ENCODE data around the gene CCER1. TPM values are rescaled to one million over a fixed set of nuclear protein-coding genes. Genes with fewer than 3 reads are reported as not detected.

CCER1 gene
- total and polyA plus RNA-seq, 2 experiments from 2014 or later = not detected

DNA sequence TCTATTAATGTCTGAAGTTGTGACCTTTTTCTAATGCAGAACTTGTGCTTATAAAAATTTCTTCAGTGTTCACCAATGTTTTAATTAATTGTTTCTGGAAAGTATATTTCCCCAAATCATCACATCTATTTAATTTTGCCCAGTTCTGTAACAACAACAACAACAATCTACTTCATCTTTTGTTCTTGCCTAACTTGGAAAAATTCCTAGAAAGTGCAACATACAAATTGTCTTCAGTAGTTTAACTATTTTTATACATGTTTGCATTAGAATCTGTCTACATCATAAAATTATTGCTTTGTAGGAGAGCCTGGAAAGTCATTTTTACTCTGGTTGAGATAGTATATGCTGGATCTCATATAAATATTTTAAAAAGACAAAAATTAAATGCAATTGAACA is 38.5 kb downstream of the CCER1 start (continued):
- TF ChIP-seq POLR2AphosphoS5 (IDR thresholded peaks at IDR 0.05; ENCODE audit: low read depth) = no peak
- TF ChIP-seq, protein P1, sequence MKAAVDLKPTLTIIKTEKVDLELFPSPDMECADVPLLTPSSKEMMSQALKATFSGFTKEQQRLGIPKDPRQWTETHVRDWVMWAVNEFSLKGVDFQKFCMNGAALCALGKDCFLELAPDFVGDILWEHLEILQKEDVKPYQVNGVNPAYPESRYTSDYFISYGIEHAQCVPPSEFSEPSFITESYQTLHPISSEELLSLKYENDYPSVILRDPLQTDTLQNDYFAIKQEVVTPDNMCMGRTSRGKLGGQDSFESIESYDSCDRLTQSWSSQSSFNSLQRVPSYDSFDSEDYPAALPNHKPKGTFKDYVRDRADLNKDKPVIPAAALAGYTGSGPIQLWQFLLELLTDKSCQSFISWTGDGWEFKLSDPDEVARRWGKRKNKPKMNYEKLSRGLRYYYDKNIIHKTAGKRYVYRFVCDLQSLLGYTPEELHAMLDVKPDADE (IDR thresholded peaks at IDR 0.05) = no peak

DNA sequence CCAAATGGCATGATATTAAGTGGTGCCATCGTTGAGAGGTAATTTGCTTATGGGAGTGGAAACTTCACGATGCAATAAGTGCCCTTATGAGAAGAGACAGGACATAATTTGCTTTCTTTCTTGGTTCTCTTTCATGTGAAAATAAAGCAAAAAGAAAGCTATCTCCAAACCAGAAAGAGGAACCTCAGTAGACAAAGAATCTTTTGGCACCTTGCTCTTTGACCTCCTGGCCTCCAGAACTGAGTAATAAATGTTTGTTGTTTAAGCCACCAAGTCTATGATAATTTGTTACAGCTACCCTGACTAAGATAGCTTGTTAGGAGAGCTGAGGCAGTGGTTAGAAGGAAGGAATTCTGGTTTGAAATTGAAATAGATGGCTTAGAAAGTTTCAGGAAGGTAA is 39.6 kb downstream of the CCER1 start:
- H3K4me1 ChIP-seq (ENCODE audit: insufficient read depth) = peaks cover 5% of the 10 kb centered on the region; the same call in 1 of the 2 replicates
- H3K9me3 Mint-ChIP-seq = no peaks in the 10 kb centered on the region; the same call in 2 of the 3 replicates
- peaks cover 6% of the 10 kb centered on the region; the same call in 2 of the 3 replicates for H3K4me1 Mint-ChIP-seq
- H3K36me3 Mint-ChIP-seq (ENCODE audit: low read depth) = peaks cover 4% of the 10 kb centered on the region; the same call in 1 of the 3 replicates
- H3K27ac ChIP-seq (ENCODE audit: low read depth) = no peak overlapping the region
- H3K4me3 Mint-ChIP-seq = no peak overlapping the region
- TF ChIP-seq, protein P2, sequence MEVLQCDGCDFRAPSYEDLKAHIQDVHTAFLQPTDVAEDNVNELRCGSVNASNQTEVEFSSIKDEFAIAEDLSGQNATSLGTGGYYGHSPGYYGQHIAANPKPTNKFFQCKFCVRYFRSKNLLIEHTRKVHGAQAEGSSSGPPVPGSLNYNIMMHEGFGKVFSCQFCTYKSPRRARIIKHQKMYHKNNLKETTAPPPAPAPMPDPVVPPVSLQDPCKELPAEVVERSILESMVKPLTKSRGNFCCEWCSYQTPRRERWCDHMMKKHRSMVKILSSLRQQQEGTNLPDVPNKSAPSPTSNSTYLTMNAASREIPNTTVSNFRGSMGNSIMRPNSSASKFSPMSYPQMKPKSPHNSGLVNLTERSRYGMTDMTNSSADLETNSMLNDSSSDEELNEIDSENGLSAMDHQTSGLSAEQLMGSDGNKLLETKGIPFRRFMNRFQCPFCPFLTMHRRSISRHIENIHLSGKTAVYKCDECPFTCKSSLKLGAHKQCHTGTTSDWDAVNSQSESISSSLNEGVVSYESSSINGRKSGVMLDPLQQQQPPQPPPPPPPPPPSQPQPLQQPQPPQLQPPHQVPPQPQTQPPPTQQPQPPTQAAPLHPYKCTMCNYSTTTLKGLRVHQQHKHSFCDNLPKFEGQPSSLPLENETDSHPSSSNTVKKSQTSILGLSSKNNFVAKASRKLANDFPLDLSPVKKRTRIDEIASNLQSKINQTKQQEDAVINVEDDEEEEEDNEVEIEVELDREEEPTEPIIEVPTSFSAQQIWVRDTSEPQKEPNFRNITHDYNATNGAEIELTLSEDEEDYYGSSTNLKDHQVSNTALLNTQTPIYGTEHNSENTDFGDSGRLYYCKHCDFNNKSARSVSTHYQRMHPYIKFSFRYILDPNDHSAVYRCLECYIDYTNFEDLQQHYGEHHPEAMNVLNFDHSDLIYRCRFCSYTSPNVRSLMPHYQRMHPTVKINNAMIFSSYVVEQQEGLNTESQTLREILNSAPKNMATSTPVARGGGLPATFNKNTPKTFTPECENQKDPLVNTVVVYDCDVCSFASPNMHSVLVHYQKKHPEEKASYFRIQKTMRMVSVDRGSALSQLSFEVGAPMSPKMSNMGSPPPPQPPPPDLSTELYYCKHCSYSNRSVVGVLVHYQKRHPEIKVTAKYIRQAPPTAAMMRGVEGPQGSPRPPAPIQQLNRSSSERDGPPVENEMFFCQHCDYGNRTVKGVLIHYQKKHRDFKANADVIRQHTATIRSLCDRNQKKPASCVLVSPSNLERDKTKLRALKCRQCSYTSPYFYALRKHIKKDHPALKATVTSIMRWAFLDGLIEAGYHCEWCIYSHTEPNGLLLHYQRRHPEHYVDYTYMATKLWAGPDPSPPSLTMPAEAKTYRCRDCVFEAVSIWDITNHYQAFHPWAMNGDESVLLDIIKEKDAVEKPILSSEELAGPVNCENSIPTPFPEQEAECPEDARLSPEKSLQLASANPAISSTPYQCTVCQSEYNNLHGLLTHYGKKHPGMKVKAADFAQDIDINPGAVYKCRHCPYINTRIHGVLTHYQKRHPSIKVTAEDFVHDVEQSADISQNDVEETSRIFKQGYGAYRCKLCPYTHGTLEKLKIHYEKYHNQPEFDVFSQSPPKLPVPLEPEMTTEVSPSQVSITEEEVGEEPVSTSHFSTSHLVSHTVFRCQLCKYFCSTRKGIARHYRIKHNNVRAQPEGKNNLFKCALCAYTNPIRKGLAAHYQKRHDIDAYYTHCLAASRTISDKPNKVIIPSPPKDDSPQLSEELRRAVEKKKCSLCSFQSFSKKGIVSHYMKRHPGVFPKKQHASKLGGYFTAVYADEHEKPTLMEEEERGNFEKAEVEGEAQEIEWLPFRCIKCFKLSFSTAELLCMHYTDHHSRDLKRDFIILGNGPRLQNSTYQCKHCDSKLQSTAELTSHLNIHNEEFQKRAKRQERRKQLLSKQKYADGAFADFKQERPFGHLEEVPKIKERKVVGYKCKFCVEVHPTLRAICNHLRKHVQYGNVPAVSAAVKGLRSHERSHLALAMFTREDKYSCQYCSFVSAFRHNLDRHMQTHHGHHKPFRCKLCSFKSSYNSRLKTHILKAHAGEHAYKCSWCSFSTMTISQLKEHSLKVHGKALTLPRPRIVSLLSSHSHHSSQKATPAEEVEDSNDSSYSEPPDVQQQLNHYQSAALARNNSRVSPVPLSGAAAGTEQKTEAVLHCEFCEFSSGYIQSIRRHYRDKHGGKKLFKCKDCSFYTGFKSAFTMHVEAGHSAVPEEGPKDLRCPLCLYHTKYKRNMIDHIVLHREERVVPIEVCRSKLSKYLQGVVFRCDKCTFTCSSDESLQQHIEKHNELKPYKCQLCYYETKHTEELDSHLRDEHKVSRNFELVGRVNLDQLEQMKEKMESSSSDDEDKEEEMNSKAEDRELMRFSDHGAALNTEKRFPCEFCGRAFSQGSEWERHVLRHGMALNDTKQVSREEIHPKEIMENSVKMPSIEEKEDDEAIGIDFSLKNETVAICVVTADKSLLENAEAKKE (CRISPR knock-in tag; IDR thresholded peaks at IDR 0.05) = no peak
- TF ChIP-seq POLR2AphosphoS5 (IDR thresholded peaks at IDR 0.05; ENCODE audit: low read depth) = no peak
- TF ChIP-seq, protein P1 (IDR thresholded peaks at IDR 0.05) = no peak
- TF ChIP-seq EZH2phosphoT487 (IDR thresholded peaks at IDR 0.05; ENCODE audit: unreplicated experiment) = no peak
- TF ChIP-seq CREB1 (CRISPR knock-in tag; IDR thresholded peaks at IDR 0.05; ENCODE audit: low read depth) = no peak
- TF ChIP-seq ZNF331 (CRISPR knock-in tag; IDR thresholded peaks at IDR 0.05; ENCODE audit: low read depth) = no peak
- TF ChIP-seq, protein P3, sequence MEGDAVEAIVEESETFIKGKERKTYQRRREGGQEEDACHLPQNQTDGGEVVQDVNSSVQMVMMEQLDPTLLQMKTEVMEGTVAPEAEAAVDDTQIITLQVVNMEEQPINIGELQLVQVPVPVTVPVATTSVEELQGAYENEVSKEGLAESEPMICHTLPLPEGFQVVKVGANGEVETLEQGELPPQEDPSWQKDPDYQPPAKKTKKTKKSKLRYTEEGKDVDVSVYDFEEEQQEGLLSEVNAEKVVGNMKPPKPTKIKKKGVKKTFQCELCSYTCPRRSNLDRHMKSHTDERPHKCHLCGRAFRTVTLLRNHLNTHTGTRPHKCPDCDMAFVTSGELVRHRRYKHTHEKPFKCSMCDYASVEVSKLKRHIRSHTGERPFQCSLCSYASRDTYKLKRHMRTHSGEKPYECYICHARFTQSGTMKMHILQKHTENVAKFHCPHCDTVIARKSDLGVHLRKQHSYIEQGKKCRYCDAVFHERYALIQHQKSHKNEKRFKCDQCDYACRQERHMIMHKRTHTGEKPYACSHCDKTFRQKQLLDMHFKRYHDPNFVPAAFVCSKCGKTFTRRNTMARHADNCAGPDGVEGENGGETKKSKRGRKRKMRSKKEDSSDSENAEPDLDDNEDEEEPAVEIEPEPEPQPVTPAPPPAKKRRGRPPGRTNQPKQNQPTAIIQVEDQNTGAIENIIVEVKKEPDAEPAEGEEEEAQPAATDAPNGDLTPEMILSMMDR (conservative IDR thresholded peaks at IDR 0.05; ENCODE audit: low read depth in 2 of 2) = no peak
- TF ChIP-seq STAT1 (IDR thresholded peaks at IDR 0.05; ENCODE audit: unreplicated experiment) = no peak
- TF ChIP-seq EZH2 (IDR thresholded peaks at IDR 0.05; ENCODE audit: low read depth, unreplicated experiment) = no peak
- TF ChIP-seq NANOG (IDR thresholded peaks at IDR 0.05; ENCODE audit: borderline replicate concordance) = no peak
- no peak for TF ChIP-seq ZNF114 (CRISPR knock-in tag; IDR thresholded peaks at IDR 0.05)
- H2AFZ ChIP-seq = no peak overlapping the region
- DNase-seq (ENCODE audit: low spot score) = no peak
- no peaks in the 10 kb centered on the region for H3K27me3 Mint-ChIP-seq (ENCODE audit: insufficient read depth, low read depth, poor library complexity)
- H3K4me2 ChIP-seq = no peak overlapping the region
- ATAC-seq = no peak
- H3F3A ChIP-seq (replicated peaks; ENCODE audit: low read depth) = no peaks in the 10 kb centered on the region
- no peaks in the 10 kb centered on the region for H3K27me3 ChIP-seq (ENCODE audit: insufficient read depth)
- no peak overlapping the region for H3K4me3 ChIP-seq
- H3K27ac Mint-ChIP-seq = no peak overlapping the region
- H3K79me2 ChIP-seq (replicated peaks; ENCODE audit: insufficient read depth) = no peaks in the 10 kb centered on the region
- H3K36me3 ChIP-seq (ENCODE audit: insufficient read depth) = no peaks in the 10 kb centered on the region
- H4K20me1 ChIP-seq (replicated peaks; ENCODE audit: insufficient read depth) = no peaks in the 10 kb centered on the region
- peaks cover 9% of the 10 kb centered on the region for H3K9me2 ChIP-seq (ENCODE audit: insufficient read depth)
